HTR-8/SVneo (cell line): ENCODE measurements around the gene HNF4A.
"Not testable (repeated sequence)": the region's sequence is repeated elsewhere in the genome, so short reads cannot be mapped to it uniquely, and the experiment has no call there.

Experiments used
- DNase-seq: peaks from one replicate; pipeline ENCODE4 v3.0.0; 2011; ENCODE audit warnings: low spot score, mixed read lengths; ENCODE audit not compliant: insufficient read length
- FAIRE-seq: peaks from 2 replicates; lab custom pipeline; 2011; peaks lifted over from hg19 to GRCh38; lab: Jason Lieb, UNC

HNF4A gene

GRCh38 chr20:44355498-44356352 lies at the start of gene HNF4A:
TSS of gene HNF4A (plus strand) at chr20:44355699. CDS start at chr20:44355805, 106 bp downstream.
- peak; percentile 4 for FAIRE-seq
- no peak for DNase-seq

- FAIRE-seq (peak; percentile 23), DNase-seq (no peak)
Observed at GRCh38 chr20:44306927-44307326, 48.6 kb upstream of the HNF4A start.

GRCh38 chr20:44309763-44310663 lies 45.5 kb upstream of the HNF4A start:
- no peak for DNase-seq
- peak; percentile 20 for FAIRE-seq

- DNase-seq (peak; percentile 100), FAIRE-seq (peak; percentile 100)
Observed at GRCh38 chr20:44310664-44311639, 44.5 kb upstream of the HNF4A start, which contains the start of gene FITM2. TSS of gene FITM2 (minus strand) at chr20:44311202. CDS start at chr20:44311148, 54 bp downstream.

GRCh38 chr20:44314870-44315269 lies 40.6 kb upstream of the HNF4A start:
- FAIRE-seq (peak; percentile 55), DNase-seq (no peak)

- peak; percentile 44 for FAIRE-seq
Observed at GRCh38 chr20:44319839-44320422, 35.6 kb upstream of the HNF4A start.

GRCh38 chr20:44324343-44324742 lies 31.2 kb upstream of the HNF4A start:
- FAIRE-seq (peak; percentile 94), DNase-seq (no peak)

More at GRCh38 chr20:44319839-44320422, 35.6 kb upstream of the HNF4A start:
- DNase-seq: no peak

- peak; percentile 86 for FAIRE-seq
- no peak for DNase-seq
Observed at GRCh38 chr20:44326391-44327159, 28.9 kb upstream of the HNF4A start.

- not testable (repeated sequence) for DNase-seq, FAIRE-seq
Observed at GRCh38 chr20:44327748-44328147, 27.8 kb upstream of the HNF4A start.

- DNase-seq (no peak), FAIRE-seq (peak; percentile 74)
Observed at GRCh38 chr20:44328428-44328827, 27.1 kb upstream of the HNF4A start.

- no peak for FAIRE-seq
- DNase-seq: no peak
Observed at GRCh38 chr20:44331201-44331600, 24.3 kb upstream of the HNF4A start.

GRCh38 chr20:44334306-44334705 lies 21.2 kb upstream of the HNF4A start:
- FAIRE-seq (no peak), DNase-seq (no peak)

- no peak for DNase-seq
- peak; percentile 99 for FAIRE-seq
Observed at GRCh38 chr20:44334709-44335108, 20.8 kb upstream of the HNF4A start.

GRCh38 chr20:44335675-44336074 lies 19.8 kb upstream of the HNF4A start:
- DNase-seq (no peak), FAIRE-seq (peak; percentile 79)

- FAIRE-seq: no peak
- no peak for DNase-seq
Observed at GRCh38 chr20:44336086-44336485, 19.4 kb upstream of the HNF4A start.

- peak; percentile 91 for FAIRE-seq
- no peak for DNase-seq
Observed at GRCh38 chr20:44336725-44337380, 18.6 kb upstream of the HNF4A start, which contains the start of gene R3HDML. TSS of gene R3HDML (plus strand) at chr20:44337043. CDS start at chr20:44337158, 115 bp downstream.

GRCh38 chr20:44342248-44342647 lies 13.3 kb upstream of the HNF4A start:
- no peak for DNase-seq
- peak; percentile 81 for FAIRE-seq

- FAIRE-seq (peak; percentile 85), DNase-seq (no peak)
Observed at GRCh38 chr20:44343162-44343675, 12.3 kb upstream of the HNF4A start.
